Small intestine (tissue), 7 donors: ENCODE results near the gene ARHGAP23. TPM values are rescaled to one million over a fixed set of nuclear protein-coding genes. Genes with fewer than 3 reads are reported as not detected.
"Not testable (repeated sequence)": the region's sequence is repeated elsewhere in the genome, so short reads cannot be mapped to it uniquely, and the experiment has no call there.

Source experiments
- DNase-seq, 2 donors: peaks; one replicate each; pipeline versions ENCODE4 v3.0.0 to v3.0.0-alpha.2; 2013
- FAIRE-seq: peaks from 2 replicates; lab custom pipeline; 2012; peaks lifted over from hg19 to GRCh38; lab: Jason Lieb, UNC
- H3K27ac ChIP-seq, 3 donors: one replicate each; pipeline ENCODE4 v1.5.1; 2013; ENCODE audit warnings: low read length in 2 of 3, mild to moderate bottlenecking in 2 of 3, control low read depth in 1 of 3, inconsistent platforms in 1 of 3, low read depth in 1 of 3, moderate library complexity in 1 of 3
- H3K27me3 ChIP-seq, 3 donors: one replicate each; pipeline ENCODE4 v1.6.1; 2013; ENCODE audit warnings: low read length in 3 of 3, inconsistent platforms in 1 of 3; ENCODE audit not compliant: control insufficient read depth in 3 of 3, insufficient read depth in 3 of 3
- H3K36me3 ChIP-seq, 3 donors: one replicate each; pipeline ENCODE4 v1.6.1; 2013; ENCODE audit warnings: low read length in 3 of 3, inconsistent platforms in 1 of 3, low read depth in 1 of 3, mild to moderate bottlenecking in 1 of 3, moderate library complexity in 1 of 3; ENCODE audit not compliant: control insufficient read depth in 3 of 3, insufficient read depth in 2 of 3
- H3K4me1 ChIP-seq, 3 donors: one replicate each; pipeline ENCODE4 v1.6.1; 2013; ENCODE audit warnings: low read length in 2 of 3, inconsistent platforms in 1 of 3, low read depth in 1 of 3, mild to moderate bottlenecking in 1 of 3, moderate library complexity in 1 of 3; ENCODE audit not compliant: control insufficient read depth in 3 of 3, insufficient read depth in 2 of 3
- H3K4me3 ChIP-seq, 3 donors: one replicate each; pipeline ENCODE4 v1.5.1; 2013; ENCODE audit warnings: low read length in 3 of 3, control low read depth in 1 of 3, inconsistent platforms in 1 of 3, low read depth in 1 of 3, mild to moderate bottlenecking in 1 of 3, moderate library complexity in 1 of 3
- H3K9me3 ChIP-seq, 2 donors: one replicate each; pipeline ENCODE4 v1.6.1; 2013; ENCODE audit warnings: low read depth in 1 of 2, low read length in 1 of 2; ENCODE audit not compliant: control insufficient read depth in 2 of 2, insufficient read depth in 1 of 2
- WGBS, 3 donors: extraction: QIAGEN DNeasy Blood & Tissue Kit; methylation state at CpG; one replicate each; pipeline ENCODE4 v1.1.7; 2013; 5-methylcytosine and 5-hydroxymethylcytosine counted together
- polyA plus RNA-seq, 4 donors: library from polyadenylated mRNA; stranded (reverse) in 3 of 4; unstranded in 1 of 4; fragments of 200-250 nt in 3 of 4; fragments of 120-200 nt in 1 of 4; gene quantifications; one replicate each; pipeline versions ENCODE4 v1.2.1 to v1.2.3, GENCODE V29; 2013
- donor health status: healthy with polysubstance abuse.
- donor health status: control.
- donor health status: control.
- donor health status: Bipolar disorder and iron deficiency.
- donor health status: healthy.

Gene ARHGAP23
- polyA plus RNA-seq, 4 donors = 0.89 to 10.4 (median 4.7) TPM

GRCh38 chr17:38474666-38475065, 46.4 kb downstream of the ARHGAP23 start:
- H3K4me1 ChIP-seq, H3K4me3 ChIP-seq, H3K9me3 ChIP-seq, H3K27me3 ChIP-seq, H3K27ac ChIP-seq, FAIRE-seq, DNase-seq: not testable (repeated sequence)
- 59 to 75% (median 69%) methylated on average over 7 to 8 of the region's 8 CpGs for WGBS, 3 donors
- peaks cover 0 to 57% (median 0%) of the 10 kb centered on the region in 3 donors for H3K36me3 ChIP-seq

DNA sequence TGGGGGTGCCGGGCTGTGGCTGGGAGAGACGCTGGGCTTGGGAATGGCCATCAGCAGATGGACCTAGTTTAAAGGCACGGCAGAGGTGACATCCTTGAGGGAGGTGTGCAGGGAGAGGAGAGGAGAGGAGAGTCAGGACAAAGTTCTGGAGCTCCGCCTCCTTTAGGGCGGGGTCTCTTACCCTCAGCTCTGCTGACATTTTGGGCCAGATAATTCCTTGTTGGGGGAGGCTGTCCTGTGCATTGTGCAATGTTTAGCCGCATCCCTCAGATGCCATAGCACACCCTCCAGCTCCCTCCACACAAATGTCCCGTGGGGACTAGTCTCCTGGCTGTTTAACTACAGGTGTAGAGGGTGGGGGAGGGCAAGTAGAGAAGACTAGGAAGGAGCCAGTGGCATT, 48.3 kb downstream of the ARHGAP23 start:
- Histone ChIP-seq H3K27ac (no peak overlapping the region), H3K4me1 (no peaks in the 10 kb centered on the region), H3K9me3 (no peaks in the 10 kb centered on the region), H3K36me3 (peaks cover 0 to 50% (median 0%) of the 10 kb centered on the region in 3 donors), H3K4me3 (no peak overlapping the region), H3K27me3 (no peaks in the 10 kb centered on the region)
- DNase-seq (no peak), FAIRE-seq (no peak)
- WGBS, 3 donors = 79 to 82% (median 79%) methylated on average over 6 to 7 of the region's 7 CpGs

- peaks cover 0 to 49% (median 0%) of the 10 kb centered on the region in 3 donors for H3K36me3 ChIP-seq
- not testable (repeated sequence) for H3K9me3 ChIP-seq, H3K27ac ChIP-seq, H3K4me3 ChIP-seq, DNase-seq, FAIRE-seq, H3K27me3 ChIP-seq, H3K4me1 ChIP-seq
- 96 to 99% (median 96%) methylated on average over 11 to 36 of the region's 36 CpGs for WGBS, 3 donors
Measured at GRCh38 chr17:38477417-38477816, 49.2 kb downstream of the ARHGAP23 start.

GRCh38 chr17:38477951-38478350, 49.7 kb downstream of the ARHGAP23 start:
- 87 to 95% (median 93%) methylated on average over 9 to 13 of the region's 13 CpGs for WGBS, 3 donors
- peaks cover 0 to 50% (median 2%) of the 10 kb centered on the region in 3 donors for H3K36me3 ChIP-seq
- H3K9me3 ChIP-seq, FAIRE-seq, H3K4me3 ChIP-seq, H3K27me3 ChIP-seq, DNase-seq, H3K4me1 ChIP-seq, H3K27ac ChIP-seq: not testable (repeated sequence)

- H3K27ac ChIP-seq, H3K4me1 ChIP-seq, H3K4me3 ChIP-seq, H3K9me3 ChIP-seq, DNase-seq, H3K27me3 ChIP-seq, FAIRE-seq: not testable (repeated sequence)
- 89 to 96% (median 89%) methylated on average over 4 of the region's 4 CpGs for WGBS, 3 donors
- peaks cover 0 to 50% (median 4%) of the 10 kb centered on the region in 3 donors for H3K36me3 ChIP-seq
Measured at GRCh38 chr17:38478667-38479066, 50.4 kb downstream of the ARHGAP23 start.

DNA sequence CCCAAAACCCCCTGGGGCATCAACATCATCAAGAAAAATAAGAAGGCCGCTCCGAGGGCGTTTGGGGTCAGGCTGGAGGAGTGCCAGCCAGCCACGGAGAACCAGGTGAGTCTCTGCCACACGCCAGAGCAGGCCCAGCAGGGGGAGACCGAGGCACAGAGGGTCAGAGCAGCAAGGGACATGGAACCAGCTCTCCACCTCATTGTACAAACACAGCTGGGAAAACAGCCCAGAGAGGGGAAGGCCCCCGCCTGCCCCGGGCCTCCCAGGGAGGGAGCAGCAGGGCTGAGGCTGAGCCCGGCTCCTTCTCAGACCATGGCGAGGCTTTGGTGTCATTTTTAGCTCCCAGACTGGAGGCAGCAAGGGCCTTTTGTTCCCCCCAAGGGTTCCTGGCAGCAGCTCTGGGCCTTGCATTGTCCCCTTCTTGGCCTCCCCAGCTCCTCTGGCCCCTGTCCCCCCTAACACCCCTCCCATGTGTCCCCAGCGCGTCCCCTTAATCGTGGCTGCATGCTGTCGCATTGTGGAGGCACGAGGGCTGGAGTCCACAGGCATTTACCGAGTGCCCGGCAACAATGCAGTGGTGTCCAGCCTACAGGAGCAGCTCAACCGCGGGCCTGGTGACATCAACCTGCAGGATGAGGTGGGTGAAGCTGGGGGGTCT, 53.9 kb downstream of the ARHGAP23 start:
- WGBS, 3 donors = 80 to 86% (median 82%) methylated on average over 17 to 19 of the region's 19 CpGs
- H3K27me3 ChIP-seq, FAIRE-seq, DNase-seq, H3K4me1 ChIP-seq, H3K27ac ChIP-seq, H3K9me3 ChIP-seq, H3K4me3 ChIP-seq: not testable (repeated sequence)
- peaks cover 0 to 48% (median 4%) of the 10 kb centered on the region in 3 donors for H3K36me3 ChIP-seq

DNA sequence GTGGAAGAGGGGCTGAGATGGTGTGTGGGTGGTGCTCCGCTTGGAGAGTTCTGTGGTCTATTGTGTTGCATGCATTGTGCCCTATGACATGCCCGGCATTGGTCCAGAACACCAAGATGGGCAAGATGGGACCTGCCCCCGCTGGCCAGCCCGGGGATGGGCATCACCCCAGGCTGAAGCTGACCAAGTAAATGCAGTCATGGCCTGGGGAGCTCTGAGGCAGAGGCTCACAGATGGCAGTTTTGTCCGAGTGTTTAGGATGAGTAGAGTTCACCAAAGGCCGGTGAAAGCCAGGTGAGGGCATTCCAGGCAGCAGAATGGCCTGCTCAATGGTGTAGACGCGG, 54.4 kb downstream of the ARHGAP23 start:
- whole genome bisulfite sequencing, 3 donors = 85 to 95% (median 88%) methylated on average over 8 of the region's 8 CpGs
- not testable (repeated sequence) for H3K4me3 ChIP-seq, FAIRE-seq, H3K27ac ChIP-seq, H3K27me3 ChIP-seq, DNase-seq, H3K4me1 ChIP-seq, H3K9me3 ChIP-seq
- H3K36me3 ChIP-seq = peaks cover 0 to 48% (median 4%) of the 10 kb centered on the region in 3 donors

DNA sequence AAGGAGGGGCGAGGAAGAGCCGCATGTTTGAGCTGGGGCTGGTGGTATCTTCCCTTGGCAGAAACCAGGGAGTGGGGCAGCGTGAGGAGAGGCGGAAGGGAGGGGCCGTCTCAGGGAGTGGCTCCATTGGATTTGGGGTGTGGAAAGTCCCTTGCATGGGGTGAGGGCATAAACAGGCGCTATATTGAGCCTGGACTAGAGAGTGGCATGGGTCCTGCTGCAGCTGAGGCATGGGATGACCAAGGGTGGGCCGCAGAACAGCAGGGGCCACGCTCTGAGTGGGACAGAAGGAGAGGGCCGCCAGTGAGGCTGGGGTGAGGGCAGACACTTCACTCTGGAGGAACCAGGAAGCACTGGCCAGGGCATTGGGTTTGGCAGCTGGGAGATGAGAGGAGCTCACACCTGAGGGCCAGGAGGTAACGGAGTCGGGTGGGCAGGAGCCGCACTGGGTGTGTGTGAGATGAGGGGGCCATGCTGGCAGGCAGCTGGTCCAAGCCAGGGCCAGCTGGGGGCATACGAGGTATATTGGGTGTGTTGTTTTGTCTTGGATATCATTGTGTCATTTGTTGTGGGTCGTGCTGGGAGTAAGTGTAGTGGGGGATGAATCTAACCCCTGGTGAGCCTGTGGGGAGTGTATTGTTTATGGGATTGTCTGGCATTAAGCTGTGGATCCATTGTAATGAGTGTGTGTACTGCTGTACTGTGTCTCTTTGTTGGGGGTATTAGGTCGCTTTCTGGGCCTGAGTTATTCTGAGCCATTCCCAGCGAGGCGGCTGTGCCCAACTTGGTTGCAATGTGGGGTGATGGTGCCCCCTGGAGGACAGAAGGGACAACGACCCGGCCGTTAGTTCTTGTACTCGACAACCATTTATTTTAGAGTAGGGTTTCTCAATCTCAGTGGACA, 56.2 kb downstream of the ARHGAP23 start:
- peak; percentile 55 to 60 for DNase-seq
- H3K4me3 ChIP-seq, H3K4me1 ChIP-seq, FAIRE-seq, H3K27me3 ChIP-seq, H3K9me3 ChIP-seq: not testable (repeated sequence)
- WGBS, 3 donors = 51 to 56% (median 53%) methylated on average over 20 to 21 of the region's 21 CpGs
- Histone ChIP-seq H3K27ac (peak overlapping the region in 1 of 3 donors; percentile 20), H3K36me3 (peaks cover 0 to 38% (median 4%) of the 10 kb centered on the region in 3 donors)
